ENCODE results near the gene SERPINB4. TPM values are rescaled to one million over a fixed set of nuclear protein-coding genes. Genes with fewer than 3 reads are reported as not detected.

Gene SERPINB4
- total RNA-seq, 3 donors from 2014 or later: not detected

DNA sequence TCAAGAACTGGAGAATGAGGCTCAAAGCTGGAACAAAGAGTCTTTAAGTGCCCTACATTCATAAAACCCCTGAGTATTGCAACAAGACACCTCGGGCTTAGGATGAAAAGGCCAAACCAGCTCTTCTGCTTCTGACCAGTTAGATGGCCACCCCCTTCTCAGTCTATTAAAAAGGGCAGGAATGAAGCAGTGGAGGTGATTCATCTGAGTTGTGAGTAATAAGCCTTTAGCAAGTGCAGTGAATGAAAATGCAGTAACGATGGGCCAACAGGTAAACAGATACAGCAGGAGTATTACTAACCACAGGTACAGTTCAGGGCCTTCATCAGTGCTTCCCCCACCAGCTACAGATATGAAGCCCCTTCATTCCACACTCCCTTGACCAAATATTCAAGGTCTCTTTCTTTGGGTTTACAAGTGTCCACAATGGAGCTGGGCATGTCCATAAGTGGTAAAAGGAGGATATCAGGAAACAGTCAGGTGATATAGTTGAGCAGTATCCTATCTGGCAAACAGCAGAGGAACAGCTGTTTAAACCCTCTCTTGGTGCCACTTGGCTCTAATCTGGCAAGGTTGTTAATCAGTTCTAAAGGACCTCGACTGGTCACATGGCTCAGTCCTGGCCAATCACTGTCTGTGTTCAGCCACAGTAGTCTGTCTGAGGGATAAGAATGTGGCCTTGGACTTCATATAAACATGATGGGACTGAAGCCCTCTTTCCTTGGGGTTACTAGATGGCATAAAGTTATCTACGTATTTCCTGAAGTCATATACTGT lies 39.1 kb downstream of the SERPINB4 start:
- Mint-ChIP-seq H3K4me1 (ENCODE audit: low read depth) (no peaks in the 10 kb centered on the region), H3K36me3 (ENCODE audit: insufficient read depth) (no peaks in the 10 kb centered on the region), H3K9me3 (no peaks in the 10 kb centered on the region), H3K27me3 (ENCODE audit: low read depth) (no peaks in the 10 kb centered on the region), H3K4me3 (no peak overlapping the region)
- ATAC-seq (no peak), DNase-seq (no peak)

DNA sequence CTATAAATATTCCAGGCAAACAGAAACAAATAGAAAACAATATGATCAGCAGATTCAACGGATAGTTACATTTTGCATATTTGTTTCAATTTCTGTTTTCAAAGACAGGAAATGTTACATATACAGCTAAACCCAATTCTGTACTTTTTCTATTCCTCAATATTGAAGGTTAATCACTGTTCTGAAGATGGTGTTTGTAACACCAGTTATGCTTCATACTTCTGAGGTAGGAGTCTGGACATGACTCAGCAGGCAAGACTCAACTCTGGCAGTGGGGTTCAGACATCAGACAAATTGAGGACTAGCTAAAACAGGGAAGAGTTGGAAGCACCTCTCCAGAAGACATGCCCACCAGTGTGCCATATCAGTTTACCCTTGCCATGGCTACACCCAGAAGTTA lies 40.3 kb downstream of the SERPINB4 start:
- ATAC-seq (no peak), DNase-seq (no peak)
- H3K9me3 Mint-ChIP-seq: no peaks in the 10 kb centered on the region
- H3K27me3 Mint-ChIP-seq (ENCODE audit: low read depth): no peaks in the 10 kb centered on the region
- H3K4me3 Mint-ChIP-seq: no peak overlapping the region
- H3K4me1 Mint-ChIP-seq (ENCODE audit: low read depth): no peaks in the 10 kb centered on the region
- no peaks in the 10 kb centered on the region for H3K36me3 Mint-ChIP-seq (ENCODE audit: insufficient read depth)

DNA sequence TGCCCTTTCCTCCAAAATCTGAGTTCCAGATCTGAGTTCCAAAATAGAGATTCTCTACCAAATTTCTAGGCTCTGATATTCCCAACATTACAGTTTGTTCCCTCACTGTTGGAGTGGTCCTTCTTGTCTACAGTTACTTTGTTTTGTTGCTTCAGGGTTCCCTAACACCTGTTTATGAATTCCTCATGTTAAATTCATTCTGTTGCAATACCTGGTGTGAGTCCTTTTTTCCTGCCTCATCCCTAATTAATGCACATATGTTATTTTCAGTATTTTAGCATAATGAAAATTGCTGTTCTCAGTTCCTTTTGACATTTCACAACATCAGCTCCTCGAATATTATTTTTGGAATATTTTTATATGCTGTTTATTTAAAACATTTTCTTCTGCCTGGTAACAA lies 40.7 kb downstream of the SERPINB4 start:
- H3K27me3 Mint-ChIP-seq (ENCODE audit: low read depth): no peaks in the 10 kb centered on the region
- ATAC-seq: no peak
- no peak for DNase-seq

DNA sequence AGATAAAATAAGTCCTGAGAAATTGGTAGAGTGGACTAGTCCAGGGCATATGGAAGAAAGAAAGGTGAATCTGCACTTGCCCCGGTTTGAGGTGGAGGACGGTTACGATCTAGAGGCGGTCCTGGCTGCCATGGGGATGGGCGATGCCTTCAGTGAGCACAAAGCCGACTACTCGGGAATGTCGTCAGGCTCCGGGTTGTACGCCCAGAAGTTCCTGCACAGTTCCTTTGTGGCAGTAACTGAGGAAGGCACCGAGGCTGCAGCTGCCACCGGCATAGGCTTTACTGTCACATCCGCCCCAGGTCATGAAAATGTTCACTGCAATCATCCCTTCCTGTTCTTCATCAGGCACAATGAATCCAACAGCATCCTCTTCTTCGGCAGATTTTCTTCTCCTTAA lies 47.1 kb downstream of the SERPINB4 start:
- H3K4me3 Mint-ChIP-seq: no peak overlapping the region
- peaks cover 4% of the 10 kb centered on the region for H3K27me3 Mint-ChIP-seq (ENCODE audit: low read depth)
- no peaks in the 10 kb centered on the region for H3K4me1 Mint-ChIP-seq (ENCODE audit: low read depth)
- H3K36me3 Mint-ChIP-seq (ENCODE audit: insufficient read depth): no peaks in the 10 kb centered on the region
- DNase-seq (no peak), ATAC-seq (no peak)
- no peaks in the 10 kb centered on the region for H3K9me3 Mint-ChIP-seq

More for the DNA sequence above, 40.7 kb downstream of the SERPINB4 start:
- no peaks in the 10 kb centered on the region for H3K36me3 Mint-ChIP-seq (ENCODE audit: insufficient read depth)
- H3K4me3 Mint-ChIP-seq: no peak overlapping the region
- H3K4me1 Mint-ChIP-seq (ENCODE audit: low read depth): no peaks in the 10 kb centered on the region
- no peaks in the 10 kb centered on the region for H3K9me3 Mint-ChIP-seq

DNA sequence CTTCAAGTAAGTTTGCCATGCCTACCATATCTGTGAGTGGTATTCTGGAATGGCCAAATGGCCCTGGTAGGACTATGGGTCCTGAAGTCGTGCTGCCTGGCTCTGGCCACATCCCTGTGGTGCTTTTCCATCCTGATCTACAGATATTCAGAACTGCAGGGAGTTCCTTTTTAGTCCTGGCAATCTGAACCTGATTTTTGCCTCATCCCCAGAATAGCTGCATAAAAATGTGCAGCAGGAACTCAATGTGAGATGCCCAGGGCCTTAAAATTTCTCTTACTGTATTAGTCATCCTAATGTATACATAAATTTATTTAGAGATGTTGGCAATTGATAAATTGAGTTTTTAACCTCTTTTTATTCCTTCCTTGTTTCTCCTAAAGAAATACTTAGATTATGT lies 51.6 kb downstream of the SERPINB4 start:
- Mint-ChIP-seq H3K36me3 (ENCODE audit: insufficient read depth) (no peaks in the 10 kb centered on the region), H3K4me3 (no peak overlapping the region), H3K9me3 (no peaks in the 10 kb centered on the region), H3K27me3 (ENCODE audit: low read depth) (peaks cover 4% of the 10 kb centered on the region), H3K4me1 (ENCODE audit: low read depth) (no peaks in the 10 kb centered on the region)
- ATAC-seq (no peak), DNase-seq (no peak)

DNA sequence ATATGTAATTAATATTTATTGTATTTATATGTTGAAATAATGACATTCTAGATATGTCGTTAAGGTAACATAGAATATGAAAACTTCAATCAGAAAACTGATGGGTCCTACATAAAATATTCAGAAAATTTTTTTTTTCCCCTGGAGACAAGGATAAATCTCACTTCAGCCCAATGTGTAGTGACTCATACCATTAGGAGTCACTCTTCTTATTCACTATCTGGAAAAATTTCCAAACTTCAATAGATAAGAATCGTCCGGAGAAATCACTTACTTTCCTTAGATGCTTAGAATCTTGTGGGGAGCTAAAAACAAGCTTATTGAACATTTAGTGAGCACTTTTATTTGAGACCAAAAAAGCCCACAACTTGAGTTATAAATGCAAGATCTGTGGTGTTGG lies 52.3 kb downstream of the SERPINB4 start:
- DNase-seq: no peak
- Mint-ChIP-seq H3K4me3 (no peak overlapping the region), H3K36me3 (ENCODE audit: insufficient read depth) (no peaks in the 10 kb centered on the region), H3K4me1 (ENCODE audit: low read depth) (no peaks in the 10 kb centered on the region), H3K27me3 (ENCODE audit: low read depth) (peaks cover 3% of the 10 kb centered on the region), H3K9me3 (no peaks in the 10 kb centered on the region)
- ATAC-seq: no peak

DNA sequence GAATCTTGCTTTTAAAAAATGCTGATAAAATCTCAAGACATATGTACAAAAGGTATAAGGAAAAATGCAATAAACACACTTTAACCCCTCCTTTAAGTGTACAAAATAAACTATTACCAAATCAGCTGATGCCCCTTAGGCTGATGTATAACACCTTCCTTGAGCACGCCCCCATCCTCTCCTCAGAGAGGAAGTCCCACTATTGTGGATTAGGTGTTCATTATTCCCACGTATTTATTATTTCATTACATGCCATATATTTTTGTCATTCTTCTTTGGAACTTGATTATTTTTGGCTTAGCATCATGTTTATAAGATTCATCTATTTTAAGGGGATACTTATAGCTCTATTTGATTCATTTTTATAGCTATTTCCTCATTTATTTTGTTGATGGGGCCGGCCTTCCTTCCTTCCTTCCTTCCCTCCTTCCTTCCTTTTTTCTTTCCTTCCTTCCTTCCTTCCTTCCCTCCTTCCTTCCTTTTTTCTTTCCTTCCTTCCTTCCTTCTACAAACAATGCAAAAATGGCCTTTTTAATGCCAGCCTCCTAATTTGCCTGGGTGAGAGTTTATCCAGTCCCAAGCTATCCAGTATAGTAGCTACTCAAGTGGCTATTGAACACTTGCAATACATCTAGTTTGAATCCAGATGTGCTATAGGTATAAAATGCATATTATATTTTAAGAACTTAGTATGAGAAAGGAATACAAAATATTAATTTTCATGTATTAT lies 52.9 kb downstream of the SERPINB4 start:
- Mint-ChIP-seq H3K4me1 (ENCODE audit: low read depth) (no peaks in the 10 kb centered on the region), H3K4me3 (no peak overlapping the region), H3K36me3 (ENCODE audit: insufficient read depth) (no peaks in the 10 kb centered on the region), H3K27me3 (ENCODE audit: low read depth) (peaks cover 3% of the 10 kb centered on the region), H3K9me3 (no peaks in the 10 kb centered on the region)
- ATAC-seq (no peak), DNase-seq (no peak)

DNA sequence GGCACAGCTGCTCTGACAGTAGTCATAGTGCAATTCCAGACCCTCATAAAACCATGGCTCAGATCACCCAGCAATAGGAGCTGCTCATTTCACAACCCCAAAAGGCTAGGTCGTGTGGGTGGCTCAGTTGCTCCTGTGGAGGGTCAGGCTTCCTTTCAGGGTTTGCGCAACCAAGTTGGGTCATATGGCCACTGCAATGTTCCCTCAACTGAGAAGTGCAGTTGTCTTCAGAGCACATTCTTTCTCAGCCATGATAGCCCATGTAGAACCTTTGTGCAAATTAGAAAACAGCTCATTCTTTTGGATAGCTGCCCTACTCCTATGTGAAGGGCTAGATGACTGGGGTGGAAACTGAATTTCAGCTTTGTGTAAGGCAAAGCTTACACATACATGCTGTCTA lies 53.7 kb downstream of the SERPINB4 start:
- DNase-seq: no peak
- no peaks in the 10 kb centered on the region for H3K9me3 Mint-ChIP-seq
- H3K4me1 Mint-ChIP-seq (ENCODE audit: low read depth): no peaks in the 10 kb centered on the region
- H3K36me3 Mint-ChIP-seq (ENCODE audit: insufficient read depth): no peaks in the 10 kb centered on the region
- peaks cover 6% of the 10 kb centered on the region for H3K27me3 Mint-ChIP-seq (ENCODE audit: low read depth)
- ATAC-seq: no peak
- no peak overlapping the region for H3K4me3 Mint-ChIP-seq

DNA sequence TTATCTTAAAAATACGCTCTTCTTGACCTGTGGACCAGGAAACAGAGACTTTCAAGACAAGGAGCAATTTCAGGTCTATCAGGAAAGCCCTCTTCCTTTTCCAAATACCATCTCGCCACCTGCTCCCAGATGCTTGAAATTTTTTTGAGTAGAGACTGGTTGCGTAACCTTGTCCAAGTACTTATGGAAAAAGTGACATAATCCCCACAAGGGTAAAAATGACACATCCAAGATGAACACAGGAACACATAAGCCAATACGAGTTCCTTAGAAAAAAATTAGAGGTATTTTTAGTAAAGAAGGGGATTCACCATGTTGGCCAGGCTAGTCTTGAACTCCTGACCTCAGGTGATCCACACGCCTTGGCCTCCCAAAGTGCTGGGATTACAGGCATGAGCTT lies 55.1 kb downstream of the SERPINB4 start:
- H3K36me3 Mint-ChIP-seq (ENCODE audit: insufficient read depth): no peaks in the 10 kb centered on the region
- peaks cover 6% of the 10 kb centered on the region for H3K27me3 Mint-ChIP-seq (ENCODE audit: low read depth)
- DNase-seq (no peak), ATAC-seq (no peak)
- no peaks in the 10 kb centered on the region for H3K9me3 Mint-ChIP-seq
- H3K4me3 Mint-ChIP-seq: no peak overlapping the region
- no peaks in the 10 kb centered on the region for H3K4me1 Mint-ChIP-seq (ENCODE audit: low read depth)

Other genes starting within 250 kb of the SERPINB4 start
- 10 to 100 TPM; 55.2 to 59.8 (median 59.3) TPM for gene VPS4B, start 221.8 kb downstream of the SERPINB4 start, total RNA-seq
- gene SERPINB5, start 167.3 kb downstream of the SERPINB4 start, total RNA-seq: not detected
- gene SERPINB12, start 101.9 kb downstream of the SERPINB4 start, total RNA-seq: not detected
- gene SERPINB13, start 56.9 kb downstream of the SERPINB4 start, total RNA-seq: not detected
- not detected for gene SERPINB3, start 17.6 kb upstream of the SERPINB4 start, total RNA-seq
- not detected for gene SERPINB11, start 58.7 kb upstream of the SERPINB4 start, total RNA-seq
- not detected for gene SERPINB7, start 131.2 kb upstream of the SERPINB4 start, total RNA-seq
- 1 to 10 TPM in 2 of 3 donors, under 1 TPM in 1; 0.78 to 1.5 (median 1.2) TPM for gene SERPINB2, start 243.4 kb upstream of the SERPINB4 start, total RNA-seq